Measurements from ENCODE around the gene HECA.

GRCh38 chr6:139145661-139146060, 10.8 kb downstream of the HECA start:
- no peak for TF ChIP-seq POLR2A (IDR thresholded peaks at IDR 0.05; ENCODE audit: low read depth, low read length)
- no peak for TF ChIP-seq RCOR1 (IDR thresholded peaks at IDR 0.05; ENCODE audit: insufficient replicate concordance, low read length)
- no peak for TF ChIP-seq CTCF (conservative IDR thresholded peaks at IDR 0.05; ENCODE audit: low read depth, low read length)
- no peak for TF ChIP-seq CEBPB (IDR thresholded peaks at IDR 0.05; ENCODE audit: low read depth, low read length)
- no peak for TF ChIP-seq MAFK (IDR thresholded peaks at IDR 0.05; ENCODE audit: low read depth, low read length)
- TF ChIP-seq FOS (IDR thresholded peaks at IDR 0.05; ENCODE audit: low read depth, low read length): no peak
- TF ChIP-seq RAD21 (IDR thresholded peaks at IDR 0.05; ENCODE audit: low read length): no peak
- TF ChIP-seq, protein P1, sequence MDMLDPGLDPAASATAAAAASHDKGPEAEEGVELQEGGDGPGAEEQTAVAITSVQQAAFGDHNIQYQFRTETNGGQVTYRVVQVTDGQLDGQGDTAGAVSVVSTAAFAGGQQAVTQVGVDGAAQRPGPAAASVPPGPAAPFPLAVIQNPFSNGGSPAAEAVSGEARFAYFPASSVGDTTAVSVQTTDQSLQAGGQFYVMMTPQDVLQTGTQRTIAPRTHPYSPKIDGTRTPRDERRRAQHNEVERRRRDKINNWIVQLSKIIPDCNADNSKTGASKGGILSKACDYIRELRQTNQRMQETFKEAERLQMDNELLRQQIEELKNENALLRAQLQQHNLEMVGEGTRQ (IDR thresholded peaks at IDR 0.05; ENCODE audit: low read depth, low read length): no peak
- no peak for TF ChIP-seq CHD1 (IDR thresholded peaks at IDR 0.05; ENCODE audit: low read depth, low read length)
- TF ChIP-seq ELK1 (IDR thresholded peaks at IDR 0.05; ENCODE audit: borderline replicate concordance, low read depth, low read length): no peak
- no peak for TF ChIP-seq MXI1 (IDR thresholded peaks at IDR 0.05; ENCODE audit: borderline replicate concordance, low read depth, low read length)
- TF ChIP-seq SMC3 (IDR thresholded peaks at IDR 0.05; ENCODE audit: low read depth, low read length): no peak
- no peak for TF ChIP-seq RFX5 (IDR thresholded peaks at IDR 0.05; ENCODE audit: low read depth, low read length)
- no peak for TF ChIP-seq BHLHE40 (IDR thresholded peaks at IDR 0.05; ENCODE audit: low read depth, low read length)
